Right lobe of liver (tissue), 6 donors: Measurements from ENCODE around the gene TH. TPM values are rescaled to one million over a fixed set of nuclear protein-coding genes. Genes with fewer than 3 reads are reported as not detected.
A peak's percentile ranks its signal among the peaks of the same experiment; 100 is the strongest.

Experiments
- ATAC-seq, 4 donors: fragments of 200-7000 bp; cut with Tn5 transposase; one replicate each; pipeline ENCODE4 v1.9.1; 2020; ENCODE audit warnings: mild to moderate bottlenecking in 4 of 4, moderate library complexity in 4 of 4
- DNase-seq, 3 donors: peaks; one replicate each; pipeline ENCODE4 v3.0.0-alpha.2; 2020
- H3K27ac ChIP-seq, 3 donors: fragments of 200-600 bp; one replicate each; pipeline ENCODE4 v1.8.0; 2022
- H3K27me3 ChIP-seq, 2 donors: fragments of 200-600 bp; one replicate each; pipeline ENCODE4 v1.8.0; 2022
- H3K36me3 ChIP-seq, 4 donors: fragments of 200-600 bp; sonication (generic) in 1 of 4; one replicate each; pipeline versions ENCODE4 v1.5.1 to v1.8.0; 2017 to 2022; ENCODE audit warnings: control low read depth in 1 of 4
- H3K4me1 ChIP-seq, 4 donors: fragments of 200-600 bp; sonication (generic) in 1 of 4; one replicate each; pipeline versions ENCODE4 v1.5.1 to v1.8.0; 2017 to 2022; ENCODE audit warnings: control low read depth in 1 of 4
- H3K4me3 ChIP-seq, 3 donors: fragments of 200-600 bp; one replicate each; pipeline ENCODE4 v1.8.0; 2022
- H3K9me3 ChIP-seq, 4 donors: fragments of 200-600 bp; sonication (generic) in 1 of 4; one replicate each; pipeline versions ENCODE4 v1.5.1 to v1.8.0; 2017 to 2022; ENCODE audit warnings: control low read depth in 1 of 4
- CTCF ChIP-seq, 4 donors: fragments of 200-600 bp in 3 of 4; fragments of 450-650 bp in 1 of 4; IDR thresholded peaks; one replicate each; pipeline versions ENCODE4 v1.5.1 to v1.8.0; 2016 to 2022; ENCODE audit warnings: antibody characterized with exemption in 4 of 4, mild to moderate bottlenecking in 2 of 4
- POLR2A ChIP-seq: fragments of 450-650 bp; IDR thresholded peaks from one replicate; pipeline ENCODE4 v1.6.1; 2017; ENCODE audit warnings: antibody characterized with exemption, mild to moderate bottlenecking
- whole genome bisulfite sequencing: methylation state at CpG from one replicate; pipeline ENCODE4 v1.1.6; 2018; ENCODE audit warnings: low coverage, low lambda C conversion rate; ENCODE audit not compliant: insufficient coverage; ENCODE audit errors: missing lambda C conversion rate; 5-methylcytosine and 5-hydroxymethylcytosine counted together
- intact Hi-C, 2 donors: fragments of 100-400 bp; cut with DNase I; formaldehyde crosslinking; loops; one replicate each; pipeline versions ENCODE4 v1.11.2 to v1.14.1; 2022
- total RNA-seq, 6 experiments: library from RNA; depleted of rRNA in 2 of 6; stranded (reverse); fragments of >200 nt in 2 of 6; fragmentation: NEBNext Ultra II Directional in 3 of 6; extraction: Animal tissue kit (Norgen Biotek cat#: 25700) in 3 of 6; gene quantifications; one replicate each; pipeline versions ENCODE4 v1.1.0 to v1.2.4, GENCODE V29; 2016 to 2023
- donor health status: DM: no; HTN: yes; CAD: no.
- donor health status: DM: no; HTN: no; CAD: no.
- donor health status: DM: no; HTN: no; CAD: no.
- donor health status: DM: no; HTN: yes; CAD: no.
- donor health status: DM: no; HTN: yes; CAD: no.

The TH gene
- total RNA-seq, 6 experiments from 2014 or later = 0.51 to 0.64 TPM; not detected in 4

- no peaks in the 10 kb centered on the region for H3K9me3 ChIP-seq
- intact Hi-C loops = loop anchor here (5.0 to 10.0 kb wide), 4 partner anchors 98 to 325 kb away; partner anchors contain the start of genes C11orf21 (in 1 of the 2) and TSPAN32 (in 1 of the 2)
- TF ChIP-seq CTCF (IDR thresholded peaks at IDR 0.05) = no peak
- no peak for TF ChIP-seq POLR2A
- WGBS = 80% methylated on average over 1 of the region's 22 CpGs
- H3K4me3 ChIP-seq = no peak overlapping the region
- DNase-seq = peak in 1 of 3 donors; percentile 35
- no peak for ATAC-seq
- H3K36me3 ChIP-seq = no peaks in the 10 kb centered on the region
- no peaks in the 10 kb centered on the region for H3K4me1 ChIP-seq
- no peaks in the 10 kb centered on the region for H3K27me3 ChIP-seq
- H3K27ac ChIP-seq = no peak overlapping the region
These were observed 28.1 kb upstream of the TH start for GRCh38 chr11:2199466-2200341.

GRCh38 chr11:2198621-2199365, 27.2 kb upstream of the TH start:
- Histone ChIP-seq H3K4me1 (no peaks in the 10 kb centered on the region), H3K27ac (no peak overlapping the region), H3K9me3 (no peaks in the 10 kb centered on the region), H3K27me3 (no peaks in the 10 kb centered on the region), H3K4me3 (no peak overlapping the region), H3K36me3 (no peaks in the 10 kb centered on the region)
- intact Hi-C loops = loop anchor here (5.0 kb wide), 3 partner anchors 99 to 224 kb away; partner anchors contain the start of genes C11orf21 (in 1 of the 2) and TSPAN32 (in 1 of the 2)
- no peak for TF ChIP-seq POLR2A
- no peak for TF ChIP-seq CTCF (IDR thresholded peaks at IDR 0.05)
- ATAC-seq = no peak
- WGBS = 47% methylated on average over 3 of the region's 21 CpGs
- DNase-seq = no peak

- Histone ChIP-seq H3K27ac (no peak overlapping the region), H3K9me3 (no peaks in the 10 kb centered on the region), H3K4me3 (no peak overlapping the region), H3K27me3 (no peaks in the 10 kb centered on the region), H3K36me3 (no peaks in the 10 kb centered on the region), H3K4me1 (no peaks in the 10 kb centered on the region)
- no peak for ATAC-seq
- intact Hi-C loops = loop anchor here (2.0 to 5.0 kb wide), 4 partner anchors 99 to 224 kb away; partner anchors contain the start of genes C11orf21 (in 1 of the 2) and TSPAN32 (in 1 of the 2)
- no peak for TF ChIP-seq CTCF (IDR thresholded peaks at IDR 0.05)
- no peak for TF ChIP-seq POLR2A
- 33% methylated on average over 1 of the region's 28 CpGs for WGBS
- no peak for DNase-seq
These were observed 26.3 kb upstream of the TH start for GRCh38 chr11:2197771-2198520.
